ENCODE data around the gene MC5R.

Gene MC5R

GRCh38 chr18:13823707-13824395 lies at the start of gene MC5R:
MC5R (plus strand) TSS chr18:13824149; CDS start chr18:13825766, 1,617 bp downstream.
- DNase-seq: peak; percentile 90

DNA sequence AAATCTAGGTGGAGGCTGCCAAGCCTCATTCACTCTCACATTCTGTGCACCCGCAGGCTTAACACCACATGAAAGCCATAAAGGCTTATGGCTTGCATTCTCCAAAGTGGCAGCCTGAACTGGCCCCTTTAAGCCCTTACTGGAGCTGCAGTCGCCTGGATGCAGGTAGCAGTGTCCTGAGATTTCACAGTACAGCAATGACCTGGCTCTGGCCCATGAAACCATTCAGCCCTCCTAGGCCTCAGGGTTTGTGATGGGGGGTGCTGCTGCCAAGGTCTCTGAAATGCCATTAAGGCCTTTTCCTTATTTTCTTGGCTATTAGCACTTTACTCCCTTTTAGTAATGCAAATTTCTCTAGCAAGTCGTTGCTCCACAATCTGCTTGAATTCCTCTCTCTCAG lies 48.9 kb upstream of the MC5R start:
- no peak for DNase-seq

- DNase-seq: no peak
These were observed 32.8 kb upstream of the MC5R start for GRCh38 chr18:13791181-13791580.

GRCh38 chr18:13793819-13794218 lies 30.1 kb upstream of the MC5R start:
- no peak for DNase-seq

- no peak for DNase-seq
These were observed 27.4 kb upstream of the MC5R start for GRCh38 chr18:13796515-13796914.

- no peak for DNase-seq
These were observed 26.8 kb upstream of the MC5R start for GRCh38 chr18:13797157-13797611.

GRCh38 chr18:13799396-13799795 lies 24.6 kb upstream of the MC5R start:
- DNase-seq: no peak

DNA sequence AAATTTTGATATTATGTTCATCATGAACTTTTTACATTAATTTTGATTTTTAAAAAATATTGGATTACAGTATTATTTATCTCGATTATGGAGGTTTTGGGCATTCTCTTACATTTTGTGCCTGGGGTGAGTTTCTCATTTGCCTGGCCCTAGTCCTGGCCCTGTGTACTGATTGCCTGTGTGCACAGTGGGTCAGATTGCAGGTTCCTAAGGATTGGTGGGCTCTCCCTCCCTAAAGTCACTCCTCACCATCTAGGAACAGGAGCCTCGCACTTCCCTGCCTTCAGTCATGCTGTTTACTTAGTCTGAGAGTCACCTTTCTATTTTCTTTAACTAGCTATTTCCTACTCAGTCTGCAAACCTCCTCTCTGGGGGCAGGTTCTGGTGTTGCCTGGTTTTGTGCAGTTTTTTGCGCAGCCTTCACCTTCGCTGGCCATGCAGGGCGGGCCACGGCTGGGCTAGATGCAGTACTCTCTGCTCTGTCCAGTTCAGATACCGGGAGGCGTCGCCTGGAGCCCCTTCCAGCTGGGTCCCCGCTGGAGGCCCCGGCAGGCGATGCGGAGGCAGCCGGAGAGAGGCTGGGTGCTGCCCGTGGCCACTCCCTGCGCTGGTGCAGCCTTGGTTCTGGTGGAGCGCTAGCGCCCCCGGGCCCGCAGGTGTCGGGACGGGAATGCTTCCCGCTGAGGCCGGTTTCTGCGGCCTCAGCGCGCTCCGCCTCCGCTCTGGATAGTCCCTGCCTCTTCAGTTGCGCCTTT lies 23.3 kb upstream of the MC5R start:
- DNase-seq: peak; percentile 76

- DNase-seq: no peak
These were observed 22.7 kb upstream of the MC5R start for GRCh38 chr18:13801260-13801601.

GRCh38 chr18:13804305-13804704 lies 19.6 kb upstream of the MC5R start:
- no peak for DNase-seq

DNA sequence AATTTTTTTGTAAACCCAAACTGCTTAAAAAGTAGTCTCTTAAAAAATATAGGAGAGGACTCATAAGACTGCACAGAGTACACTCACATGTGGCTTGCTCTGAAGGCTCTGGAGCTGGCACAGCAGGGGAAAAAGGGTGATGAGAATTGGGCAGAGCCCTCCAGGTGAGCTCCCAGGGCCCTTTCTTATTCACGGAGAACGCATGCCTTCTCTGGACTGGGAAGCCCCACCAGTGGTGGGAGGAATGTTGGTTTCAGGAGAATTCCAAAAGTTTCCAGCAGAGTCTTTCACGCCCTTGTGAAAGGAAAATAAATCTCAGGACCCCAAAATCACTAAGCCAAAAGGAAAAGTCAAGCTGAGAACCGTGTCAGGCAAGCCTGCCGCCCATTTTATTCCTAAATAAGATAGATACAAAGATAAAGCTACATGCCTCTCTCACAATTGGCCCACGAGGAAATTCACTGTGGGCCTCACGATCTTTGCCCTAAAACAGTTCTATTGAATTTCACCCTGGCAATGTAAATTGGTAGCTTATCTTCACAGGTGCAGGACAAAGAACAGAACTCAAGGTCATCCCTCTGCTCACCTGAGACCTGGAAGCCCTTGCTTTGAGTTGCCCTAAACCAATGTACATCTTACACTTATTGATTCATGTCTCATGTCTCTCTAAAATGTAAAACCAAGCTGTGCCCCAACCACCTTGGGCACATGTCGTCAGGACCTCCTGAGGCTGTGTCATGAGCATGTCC lies 15.5 kb upstream of the MC5R start:
- no peak for DNase-seq

GRCh38 chr18:13809043-13809430 lies 14.9 kb upstream of the MC5R start:
- no peak for DNase-seq

GRCh38 chr18:13809531-13810255 lies 14.3 kb upstream of the MC5R start:
- no peak for DNase-seq

- DNase-seq: no peak
These were observed 12.9 kb upstream of the MC5R start for GRCh38 chr18:13810950-13811485.

GRCh38 chr18:13811993-13812392 lies 12.0 kb upstream of the MC5R start:
- no peak for DNase-seq

DNA sequence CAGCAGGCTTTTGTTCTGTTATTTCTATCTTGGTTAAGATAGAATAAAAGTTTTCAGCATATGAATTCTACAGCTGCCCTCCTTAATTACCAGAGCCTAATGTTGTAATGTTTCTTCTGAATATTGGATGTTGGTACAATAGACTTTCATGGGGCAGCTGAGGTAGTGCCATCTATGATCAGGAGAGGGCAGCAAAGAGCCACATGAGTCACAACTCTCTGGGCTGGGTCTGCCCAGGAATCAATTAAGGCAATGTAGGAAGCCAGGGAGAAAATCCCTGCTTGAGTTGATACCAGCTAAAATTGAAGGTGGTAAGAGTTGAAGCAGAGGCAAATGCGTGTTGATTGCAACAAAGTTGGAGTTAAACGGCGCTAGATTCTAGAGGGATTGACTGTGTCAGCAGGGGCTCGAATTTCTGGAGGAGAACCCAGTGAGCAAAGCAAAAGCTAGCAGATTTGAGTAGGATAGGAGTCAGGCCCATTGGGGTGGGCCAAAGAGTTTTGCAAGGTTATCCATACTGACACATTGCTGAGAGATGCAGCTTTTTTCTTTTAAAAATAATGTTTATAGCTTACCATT lies 10.6 kb upstream of the MC5R start:
- peak; percentile 83 for DNase-seq

- DNase-seq: no peak
These were observed 2.3 kb downstream of the MC5R start for GRCh38 chr18:13826209-13826608.

DNA sequence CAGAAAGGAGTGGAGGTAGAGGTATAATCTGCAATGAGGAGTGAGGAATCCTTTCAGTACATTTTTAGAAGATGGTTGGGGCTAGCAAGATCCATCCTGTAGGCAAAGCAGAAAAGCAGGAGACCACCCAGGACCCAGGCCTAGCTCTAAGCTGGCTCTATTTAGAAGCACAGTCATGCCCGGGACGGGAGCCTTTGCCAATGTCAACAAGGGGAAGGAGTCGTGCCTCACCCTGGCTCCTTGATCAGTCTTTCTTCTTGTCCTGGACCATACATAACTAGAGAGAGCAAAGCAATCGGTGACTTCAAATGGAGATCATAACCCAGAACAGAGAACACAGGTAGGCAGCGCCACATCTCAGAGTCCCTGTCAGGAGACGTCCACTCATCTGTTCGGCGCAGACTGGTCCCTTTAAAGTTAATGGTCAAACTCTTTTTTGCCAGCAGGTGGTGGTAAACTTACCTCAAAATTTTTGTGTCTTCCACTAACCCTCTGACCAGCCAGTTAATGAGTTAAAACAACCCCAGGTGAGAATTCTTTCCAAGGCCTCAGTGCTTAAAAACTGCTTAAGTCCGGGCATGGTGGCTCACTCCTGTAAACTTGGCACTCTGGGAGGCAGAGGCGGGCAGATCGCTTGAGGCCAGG lies 8.0 kb downstream of the MC5R start:
- DNase-seq: no peak

DNA sequence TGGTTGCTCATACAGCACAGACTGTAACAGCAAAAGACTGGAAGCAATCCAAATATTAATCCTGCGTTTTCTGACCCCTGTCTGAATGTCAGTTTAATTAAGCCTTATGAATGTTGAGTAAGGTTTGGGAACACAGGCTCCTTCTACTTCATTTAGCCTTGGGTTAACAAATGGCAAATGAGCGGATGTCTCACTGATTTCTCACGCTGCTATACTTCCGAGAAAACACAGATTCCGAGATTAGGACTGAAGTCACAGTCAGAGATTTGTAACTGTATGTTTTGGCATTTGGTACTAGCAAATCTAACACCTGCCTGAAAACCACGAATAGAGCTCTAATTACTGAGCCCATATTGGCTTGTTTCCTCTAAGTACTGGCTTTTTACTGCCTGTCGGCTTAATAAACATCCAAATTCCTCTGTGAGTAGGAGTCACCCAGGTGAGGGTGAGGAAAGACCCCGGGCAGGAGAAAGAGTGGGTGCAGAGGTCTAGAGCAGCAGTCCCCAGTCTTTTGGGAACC lies 10.6 kb downstream of the MC5R start:
- DNase-seq: no peak

- DNase-seq: no peak
These were observed 11.3 kb downstream of the MC5R start for GRCh38 chr18:13835202-13835601.

- no peak for DNase-seq
These were observed 12.6 kb downstream of the MC5R start for GRCh38 chr18:13836559-13836958.

- DNase-seq: no peak
These were observed 25.8 kb downstream of the MC5R start for GRCh38 chr18:13849791-13850190.
